AG04449 (cell line): Measurements from ENCODE around the gene ARHGAP4.

Experiments
- CTCF ChIA-PET: fragments of 350-600 bp; formaldehyde crosslinking; extraction: SDS; loops from one replicate; lab custom pipeline; 2021; ENCODE audit warnings: antibody characterized with exemption; lab: Yijun Ruan, JAX
- POLR2A ChIA-PET: fragments of 400-600, 350-600 bp; formaldehyde crosslinking; extraction: SDS; loops from one replicate; lab custom pipeline; 2020; ENCODE audit warnings: antibody characterized with exemption, inconsistent platforms; lab: Yijun Ruan, JAX
- DNase-seq: peaks from one replicate; pipeline ENCODE4 v3.0.0-alpha.2; 2010; ENCODE audit warnings: low read depth, low spot score
- H3K4me3 ChIP-seq: 2 replicates; pipeline ENCODE4 v1.5.1; 2011; ENCODE audit warnings: low read depth, mild to moderate bottlenecking, control low read depth, low read length
- TF ChIP-seq, protein P1 (sequence below): IDR thresholded peaks from one replicate; pipeline ENCODE4 v1.5.1; 2011; ENCODE audit warnings: mild to moderate bottlenecking, moderate library complexity, low read length, control low read depth, inconsistent platforms; ENCODE audit not compliant: insufficient read depth; ENCODE audit errors: missing control alignments

Gene ARHGAP4

DNA sequence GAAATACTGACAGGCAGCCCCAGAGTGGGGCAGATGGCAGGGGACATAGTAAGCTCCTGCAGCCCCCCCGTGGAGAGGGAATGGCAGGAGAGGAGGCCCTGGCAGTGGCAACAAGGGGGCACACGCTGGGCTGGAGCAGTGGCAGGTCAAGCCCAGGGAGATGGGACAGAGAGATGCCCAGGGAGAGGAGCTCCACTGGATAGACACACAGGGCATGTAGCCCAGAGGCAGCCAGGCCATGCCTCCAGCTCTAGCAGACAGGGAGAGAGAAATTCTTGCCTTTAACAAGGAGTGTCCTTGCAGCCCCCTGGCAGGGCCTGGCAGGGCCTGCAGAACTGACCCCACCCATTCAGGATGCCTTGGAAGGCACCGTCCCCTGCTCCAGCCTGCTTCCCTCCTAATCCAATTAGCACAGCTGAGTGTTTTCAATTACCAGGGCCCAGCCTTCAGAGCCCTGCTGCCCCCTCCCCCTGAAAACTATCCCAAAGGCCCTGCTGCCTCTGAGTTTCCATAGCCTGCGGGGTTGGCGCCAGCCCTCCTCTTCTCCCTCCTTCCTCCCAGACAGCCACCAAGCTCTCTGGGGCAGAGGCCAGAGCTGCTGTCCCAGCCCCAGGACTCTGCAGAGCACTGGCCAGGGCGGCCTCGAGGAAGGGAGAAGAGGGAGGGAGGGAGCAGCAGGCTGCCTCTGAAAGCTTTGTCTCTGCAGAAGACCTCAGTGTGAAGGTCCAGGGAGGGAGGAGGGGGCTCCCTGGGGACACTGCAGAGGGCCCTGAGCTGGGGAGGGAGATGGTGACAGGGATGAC, 52.6 kb downstream of the ARHGAP4 start:
- CTCF ChIA-PET: no interaction called here
- DNase-seq: no peak
- H3K4me3 ChIP-seq: no peak overlapping the region
- TF ChIP-seq, protein P1, sequence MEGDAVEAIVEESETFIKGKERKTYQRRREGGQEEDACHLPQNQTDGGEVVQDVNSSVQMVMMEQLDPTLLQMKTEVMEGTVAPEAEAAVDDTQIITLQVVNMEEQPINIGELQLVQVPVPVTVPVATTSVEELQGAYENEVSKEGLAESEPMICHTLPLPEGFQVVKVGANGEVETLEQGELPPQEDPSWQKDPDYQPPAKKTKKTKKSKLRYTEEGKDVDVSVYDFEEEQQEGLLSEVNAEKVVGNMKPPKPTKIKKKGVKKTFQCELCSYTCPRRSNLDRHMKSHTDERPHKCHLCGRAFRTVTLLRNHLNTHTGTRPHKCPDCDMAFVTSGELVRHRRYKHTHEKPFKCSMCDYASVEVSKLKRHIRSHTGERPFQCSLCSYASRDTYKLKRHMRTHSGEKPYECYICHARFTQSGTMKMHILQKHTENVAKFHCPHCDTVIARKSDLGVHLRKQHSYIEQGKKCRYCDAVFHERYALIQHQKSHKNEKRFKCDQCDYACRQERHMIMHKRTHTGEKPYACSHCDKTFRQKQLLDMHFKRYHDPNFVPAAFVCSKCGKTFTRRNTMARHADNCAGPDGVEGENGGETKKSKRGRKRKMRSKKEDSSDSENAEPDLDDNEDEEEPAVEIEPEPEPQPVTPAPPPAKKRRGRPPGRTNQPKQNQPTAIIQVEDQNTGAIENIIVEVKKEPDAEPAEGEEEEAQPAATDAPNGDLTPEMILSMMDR: no peak
- POLR2A ChIA-PET: no interaction called here

DNA sequence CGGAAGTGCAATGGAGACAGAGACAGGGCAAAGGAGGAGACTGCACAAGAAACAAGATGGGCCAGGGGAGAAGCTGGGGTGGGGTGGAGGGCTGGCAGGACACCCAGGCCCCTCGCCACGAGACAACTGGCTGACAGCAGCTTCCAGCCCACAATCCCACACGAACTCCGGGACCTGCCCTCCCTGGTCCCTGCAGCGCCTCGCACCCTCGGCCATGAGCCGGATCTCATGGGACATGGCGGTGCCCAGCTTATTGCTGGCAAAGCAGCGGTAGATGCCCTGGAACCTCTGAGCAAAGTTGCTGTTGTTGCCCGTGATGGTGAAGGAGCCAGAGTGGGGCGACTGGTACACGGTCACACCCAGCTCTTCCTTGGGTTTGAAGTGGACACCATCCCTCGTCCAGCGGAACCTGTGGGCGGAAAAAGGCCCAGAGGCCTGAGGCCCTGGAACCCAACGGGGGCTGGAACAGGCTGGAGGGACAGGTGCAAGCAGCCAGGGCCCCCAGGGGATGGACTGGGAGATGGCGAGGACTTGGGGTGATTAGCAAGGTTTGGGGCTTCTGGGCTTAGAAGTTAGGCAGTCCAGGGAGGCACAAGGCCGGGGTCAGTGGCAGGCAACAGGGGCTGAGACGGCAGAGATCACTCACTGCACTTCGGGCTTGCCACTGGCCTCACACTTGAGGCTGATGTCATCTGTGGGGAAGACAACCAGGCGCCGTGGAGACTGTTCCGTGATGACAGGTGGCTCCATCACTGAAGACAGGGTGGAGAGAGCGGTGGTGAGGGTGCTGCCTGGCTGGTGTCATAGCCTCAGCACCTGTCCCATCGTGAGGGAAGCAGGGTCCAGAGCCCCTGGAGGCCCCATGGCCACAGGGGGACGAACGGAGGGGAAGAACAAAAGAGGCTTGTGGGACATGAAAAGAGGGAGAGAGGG, 53.9 kb downstream of the ARHGAP4 start:
- no peak for DNase-seq
- H3K4me3 ChIP-seq: no peak overlapping the region
- ChIA-PET CTCF (no interaction called here), POLR2A (no interaction called here)
- TF ChIP-seq, protein P1: no peak

DNA sequence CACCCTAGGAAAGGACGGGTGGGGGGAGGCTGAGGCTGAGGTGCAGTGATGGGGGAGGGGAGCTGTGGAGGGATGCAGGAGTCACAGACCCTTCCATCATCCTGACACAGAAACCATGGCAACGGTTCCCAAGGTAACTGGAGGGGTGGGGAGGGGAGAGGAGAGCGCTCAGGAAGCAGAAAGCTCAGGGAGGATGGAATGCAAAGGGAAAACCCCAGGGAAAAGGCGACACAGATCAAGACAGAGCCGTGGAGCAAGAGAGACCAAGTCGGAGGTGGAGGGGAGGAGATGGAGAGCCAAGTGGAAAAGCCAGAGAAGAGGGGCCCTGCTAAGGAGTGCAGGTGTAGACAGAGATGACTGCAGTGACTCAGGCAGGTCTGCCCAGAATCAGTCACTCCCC, 54.6 kb downstream of the ARHGAP4 start:
- TF ChIP-seq, protein P1: no peak
- no peak overlapping the region for H3K4me3 ChIP-seq
- DNase-seq: no peak
- ChIA-PET POLR2A (no interaction called here), CTCF (no interaction called here)

DNA sequence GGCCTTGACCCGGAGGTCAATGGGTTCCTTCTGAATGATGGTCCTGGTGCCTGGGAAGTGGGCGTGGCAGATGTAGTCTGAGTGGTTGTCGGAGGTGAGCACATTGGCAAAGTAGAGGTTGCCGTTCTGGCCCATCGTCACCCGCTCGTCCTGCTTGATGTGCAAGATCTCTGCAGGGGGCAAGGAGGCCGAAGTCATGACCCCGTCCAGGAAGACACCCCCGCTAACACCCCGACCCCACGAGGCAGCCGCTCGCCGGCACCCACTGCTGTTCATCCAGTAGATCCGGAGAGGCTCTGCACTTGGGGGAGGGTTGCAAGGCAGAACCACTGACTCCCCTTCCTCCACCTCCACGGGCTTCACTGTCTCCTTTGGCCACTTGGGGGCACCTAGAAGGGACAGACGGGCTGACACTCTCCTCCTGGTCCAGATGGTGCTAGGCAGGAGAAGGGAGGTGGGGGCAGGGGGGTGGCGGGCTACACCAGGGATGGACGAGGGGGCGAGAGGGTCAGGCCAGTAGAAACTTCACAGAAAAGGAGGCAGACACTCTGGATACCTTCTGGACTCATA, 55.2 kb downstream of the ARHGAP4 start:
- POLR2A ChIA-PET: no interaction called here
- TF ChIP-seq, protein P1: no peak
- no peak overlapping the region for H3K4me3 ChIP-seq
- CTCF ChIA-PET: no interaction called here
- DNase-seq: no peak

DNA sequence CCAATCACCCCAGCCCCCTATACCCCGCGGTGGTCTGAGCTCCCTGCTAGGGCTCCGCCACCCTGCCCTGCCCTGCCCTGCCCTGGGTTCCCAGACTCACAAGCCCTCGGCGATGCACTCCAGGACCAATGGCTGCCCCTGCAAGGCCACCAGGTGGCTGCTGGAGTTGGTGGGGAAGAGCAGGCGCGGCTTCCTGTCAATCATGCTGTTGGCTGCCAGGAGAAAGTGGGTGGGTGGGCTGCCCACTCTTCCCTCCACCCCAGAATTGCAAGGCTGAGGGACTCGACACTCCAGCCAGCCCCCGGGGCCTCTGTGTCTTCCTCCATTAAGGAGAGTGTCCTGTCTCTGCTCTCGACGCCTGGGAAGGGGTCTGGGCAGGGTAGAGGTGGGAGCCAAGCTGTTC, 55.8 kb downstream of the ARHGAP4 start:
- TF ChIP-seq, protein P1: no peak
- POLR2A ChIA-PET: no interaction called here

More for the DNA sequence above, 55.8 kb downstream of the ARHGAP4 start:
- CTCF ChIA-PET: no interaction called here
- DNase-seq: no peak
- no peak overlapping the region for H3K4me3 ChIP-seq
